ENCODE results near the gene TCEAL6. TPM values are rescaled to one million over a fixed set of nuclear protein-coding genes. Genes with fewer than 3 reads are reported as not detected.
A peak's percentile ranks its signal among the peaks of the same experiment; 100 is the strongest.
"Not testable (repeated sequence)": the region's sequence is repeated elsewhere in the genome, so short reads cannot be mapped to it uniquely, and the experiment has no call there.

TCEAL6 gene
- total RNA-seq, 1 donor from 2014 or later, result not detected

- Mint-ChIP-seq H3K4me3 (no peak overlapping the region), H3K4me1 (no peaks in the 10 kb centered on the region)
- DNase-seq (ENCODE audit: low spot score in 2 of 2, unreplicated experiment in 2 of 2), result no peak
Observed at GRCh38 chrX:102138064-102138463, 4.2 kb downstream of the TCEAL6 start.

GRCh38 chrX:102129473-102129872 lies 12.8 kb downstream of the TCEAL6 start:
- Mint-ChIP-seq H3K27me3 (ENCODE audit: low read depth) (peaks cover 32% of the 10 kb centered on the region), H3K9me3 (peaks cover 33% of the 10 kb centered on the region), H3K36me3 (no peaks in the 10 kb centered on the region), H3K27ac (no peak overlapping the region), H3K4me1 (no peaks in the 10 kb centered on the region), H3K4me3 (no peak overlapping the region)
- DNase-seq (ENCODE audit: low spot score in 2 of 2, unreplicated experiment in 2 of 2), result no peak
- TF ChIP-seq CTCF (IDR thresholded peaks at IDR 0.05; ENCODE audit: unreplicated experiment), result no peak

More at GRCh38 chrX:102138064-102138463, 4.2 kb downstream of the TCEAL6 start:
- Mint-ChIP-seq H3K27ac (no peak overlapping the region), H3K27me3 (ENCODE audit: low read depth) (no peaks in the 10 kb centered on the region), H3K9me3 (peaks cover 47% of the 10 kb centered on the region), H3K36me3 (peaks cover 5% of the 10 kb centered on the region)
- no peak for TF ChIP-seq CTCF (IDR thresholded peaks at IDR 0.05; ENCODE audit: unreplicated experiment)

DNA sequence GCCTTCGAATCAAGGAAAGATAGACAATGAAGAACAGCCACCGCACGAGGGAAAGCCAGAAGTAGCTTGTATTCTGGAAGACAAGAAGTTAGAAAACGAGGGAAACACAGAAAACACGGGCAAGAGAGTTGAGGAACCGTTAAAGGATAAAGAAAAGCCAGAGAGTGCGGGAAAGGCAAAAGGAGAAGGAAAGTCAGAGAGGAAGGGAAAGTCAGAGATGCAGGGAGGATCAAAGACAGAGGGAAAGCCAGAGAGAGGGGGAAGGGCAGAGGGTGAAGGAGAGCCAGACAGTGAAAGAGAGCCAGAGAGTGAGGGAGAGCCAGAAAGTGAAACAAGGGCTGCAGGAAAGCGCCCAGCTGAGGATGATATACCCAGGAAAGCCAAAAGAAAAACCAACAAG lies 15.4 kb downstream of the TCEAL6 start:
- no peak for TF ChIP-seq CTCF (IDR thresholded peaks at IDR 0.05; ENCODE audit: unreplicated experiment)
- H3K4me3 Mint-ChIP-seq, result no peak overlapping the region
- no peaks in the 10 kb centered on the region for H3K36me3 Mint-ChIP-seq
- no peak for DNase-seq (ENCODE audit: low spot score in 2 of 2, unreplicated experiment in 2 of 2)
- H3K9me3 Mint-ChIP-seq, result peaks cover 32% of the 10 kb centered on the region
- peaks cover 46% of the 10 kb centered on the region for H3K27me3 Mint-ChIP-seq (ENCODE audit: low read depth)
- no peaks in the 10 kb centered on the region for H3K4me1 Mint-ChIP-seq
- H3K27ac Mint-ChIP-seq, result no peak overlapping the region

GRCh38 chrX:102126080-102126818 lies 16.0 kb downstream of the TCEAL6 start:
- not testable (repeated sequence) for H3K27ac Mint-ChIP-seq; H3K4me1 Mint-ChIP-seq; H3K36me3 Mint-ChIP-seq; DNase-seq (ENCODE audit: low spot score in 2 of 2, unreplicated experiment in 2 of 2)
- Mint-ChIP-seq H3K9me3 (peaks cover 32% of the 10 kb centered on the region), H3K4me3 (peak overlapping the region; percentile 31), H3K27me3 (ENCODE audit: low read depth) (peaks cover 46% of the 10 kb centered on the region)

GRCh38 chrX:102125436-102125835 lies 16.8 kb downstream of the TCEAL6 start, which contains the start of gene TCEAL2:
Gene TCEAL2, plus strand, starts transcription at chrX:102125679. Its CDS starts 1,152 bp downstream, at chrX:102126831.
- Mint-ChIP-seq H3K4me3 (peak within 1 kb of the TSS; percentile 51), H3K9me3 (peaks cover 34% of the 10 kb centered on the region), H3K27me3 (ENCODE audit: low read depth) (peaks cover 46% of the 10 kb centered on the region)
- H3K27ac Mint-ChIP-seq; DNase-seq (ENCODE audit: low spot score in 2 of 2, unreplicated experiment in 2 of 2); H3K4me1 Mint-ChIP-seq; H3K36me3 Mint-ChIP-seq: not testable (repeated sequence)

- not testable (repeated sequence) for H3K27ac Mint-ChIP-seq; H3K4me1 Mint-ChIP-seq; H3K36me3 Mint-ChIP-seq; DNase-seq (ENCODE audit: low spot score in 2 of 2, unreplicated experiment in 2 of 2)
- Mint-ChIP-seq H3K27me3 (ENCODE audit: low read depth) (peaks cover 46% of the 10 kb centered on the region), H3K9me3 (peaks cover 35% of the 10 kb centered on the region), H3K4me3 (peak overlapping the region; percentile 51)
Observed at GRCh38 chrX:102125014-102125413, 17.3 kb downstream of the TCEAL6 start.

DNA sequence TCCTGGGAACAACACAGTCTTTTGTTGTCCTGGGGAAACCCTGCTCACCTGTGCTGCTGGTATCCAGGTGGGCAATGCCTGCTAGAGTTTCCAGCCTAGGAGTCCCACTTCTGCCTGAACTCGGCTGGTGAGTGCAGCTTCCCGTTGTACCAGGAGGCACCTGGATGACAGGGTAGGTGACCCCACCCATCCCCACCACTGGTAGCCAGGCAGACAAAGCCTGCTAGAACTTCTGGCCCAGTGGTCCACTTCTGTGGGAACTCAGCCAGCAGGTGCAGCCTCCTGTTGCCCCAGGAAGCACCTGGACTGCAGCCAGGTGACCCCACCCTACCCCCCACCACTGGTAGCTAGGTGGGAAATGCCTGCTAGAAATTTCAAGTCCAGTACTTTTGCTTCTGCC lies 26.5 kb downstream of the TCEAL6 start:
- no peak for DNase-seq (ENCODE audit: low spot score in 2 of 2, unreplicated experiment in 2 of 2)
- H3K4me1 Mint-ChIP-seq, result no peaks in the 10 kb centered on the region
- no peak overlapping the region for H3K4me3 Mint-ChIP-seq
- H3K27ac Mint-ChIP-seq, result no peak overlapping the region
- no peaks in the 10 kb centered on the region for H3K27me3 Mint-ChIP-seq (ENCODE audit: low read depth)
- H3K9me3 Mint-ChIP-seq, result peaks cover 57% of the 10 kb centered on the region
- TF ChIP-seq CTCF (IDR thresholded peaks at IDR 0.05; ENCODE audit: unreplicated experiment), result no peak
- H3K36me3 Mint-ChIP-seq, result no peaks in the 10 kb centered on the region

Measured in mesothelial cell of epicardium (in vitro differentiated cells).